GM23248 (cell line): ENCODE results near the gene PARD6B.

ENCODE experiments used
- EZH2 ChIP-seq: fragments of 200-600 bp; sonication (generic); IDR thresholded peaks from 2 replicates; pipeline ENCODE4 v1.6.1; 2018; ENCODE audit warnings: antibody characterized with exemption, mild to moderate bottlenecking; ENCODE audit not compliant: insufficient read depth, poor library complexity, severe bottlenecking
- EZH2phosphoT487 ChIP-seq: fragments of 200-600 bp; sonication (generic); IDR thresholded peaks from 2 replicates; pipeline ENCODE4 v1.6.1; 2018; ENCODE audit warnings: antibody characterized with exemption, moderate library complexity, mild to moderate bottlenecking, low read depth; ENCODE audit not compliant: insufficient read depth

- TF ChIP-seq EZH2 (no peak), EZH2phosphoT487 (no peak)
These were observed 61.6 kb downstream of the PARD6B start for GRCh38 chr20:50792708-50793574.
